Measurements from ENCODE around the gene LPIN2. TPM values are rescaled to one million over a fixed set of nuclear protein-coding genes. Genes with fewer than 3 reads are reported as not detected.
A peak's percentile ranks its signal among the peaks of the same experiment; 100 is the strongest.

The LPIN2 gene
- total and polyA plus RNA-seq, 2 experiments from 2014 or later, result 9.0 to 10.8 TPM

DNA sequence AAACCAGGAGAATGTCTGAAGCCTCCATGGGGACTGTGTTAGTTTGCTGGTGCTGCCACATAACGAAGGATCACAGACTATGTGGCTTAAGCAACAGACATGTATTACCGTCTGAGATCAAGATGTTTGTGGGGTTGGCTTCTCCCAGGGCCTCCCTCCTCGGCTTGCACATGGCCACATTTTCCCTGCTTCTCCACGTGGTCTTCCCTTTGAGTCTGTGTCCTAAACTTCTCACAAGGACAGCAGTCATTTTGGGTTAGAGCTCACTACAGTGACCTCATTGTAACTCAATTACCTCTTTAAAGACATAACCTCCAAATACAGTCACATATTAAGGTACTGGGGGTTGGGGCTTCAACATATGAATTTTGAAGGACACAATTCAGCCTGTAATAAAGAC is 44.6 kb upstream of the LPIN2 start:
- Mint-ChIP-seq H3K4me3 (no peak overlapping the region), H3K4me1 (peaks cover 5% of the 10 kb centered on the region; the same call in 2 of the 3 replicates), H3K27me3 (ENCODE audit: insufficient read depth, low read depth, poor library complexity) (peaks cover 1% of the 10 kb centered on the region), H3K9me3 (peaks cover 6% of the 10 kb centered on the region; the same call in 2 of the 3 replicates), H3K27ac (no peak overlapping the region), H3K36me3 (ENCODE audit: low read depth) (peaks cover 6% of the 10 kb centered on the region; the same call in 2 of the 3 replicates)
- no peaks in the 10 kb centered on the region for H3K9me2 ChIP-seq (ENCODE audit: insufficient read depth)
- H3K4me3 ChIP-seq, result no peak overlapping the region
- peak overlapping the region; percentile 78; the same call in 1 of the 2 replicates for H2AFZ ChIP-seq
- TF ChIP-seq, protein P1, sequence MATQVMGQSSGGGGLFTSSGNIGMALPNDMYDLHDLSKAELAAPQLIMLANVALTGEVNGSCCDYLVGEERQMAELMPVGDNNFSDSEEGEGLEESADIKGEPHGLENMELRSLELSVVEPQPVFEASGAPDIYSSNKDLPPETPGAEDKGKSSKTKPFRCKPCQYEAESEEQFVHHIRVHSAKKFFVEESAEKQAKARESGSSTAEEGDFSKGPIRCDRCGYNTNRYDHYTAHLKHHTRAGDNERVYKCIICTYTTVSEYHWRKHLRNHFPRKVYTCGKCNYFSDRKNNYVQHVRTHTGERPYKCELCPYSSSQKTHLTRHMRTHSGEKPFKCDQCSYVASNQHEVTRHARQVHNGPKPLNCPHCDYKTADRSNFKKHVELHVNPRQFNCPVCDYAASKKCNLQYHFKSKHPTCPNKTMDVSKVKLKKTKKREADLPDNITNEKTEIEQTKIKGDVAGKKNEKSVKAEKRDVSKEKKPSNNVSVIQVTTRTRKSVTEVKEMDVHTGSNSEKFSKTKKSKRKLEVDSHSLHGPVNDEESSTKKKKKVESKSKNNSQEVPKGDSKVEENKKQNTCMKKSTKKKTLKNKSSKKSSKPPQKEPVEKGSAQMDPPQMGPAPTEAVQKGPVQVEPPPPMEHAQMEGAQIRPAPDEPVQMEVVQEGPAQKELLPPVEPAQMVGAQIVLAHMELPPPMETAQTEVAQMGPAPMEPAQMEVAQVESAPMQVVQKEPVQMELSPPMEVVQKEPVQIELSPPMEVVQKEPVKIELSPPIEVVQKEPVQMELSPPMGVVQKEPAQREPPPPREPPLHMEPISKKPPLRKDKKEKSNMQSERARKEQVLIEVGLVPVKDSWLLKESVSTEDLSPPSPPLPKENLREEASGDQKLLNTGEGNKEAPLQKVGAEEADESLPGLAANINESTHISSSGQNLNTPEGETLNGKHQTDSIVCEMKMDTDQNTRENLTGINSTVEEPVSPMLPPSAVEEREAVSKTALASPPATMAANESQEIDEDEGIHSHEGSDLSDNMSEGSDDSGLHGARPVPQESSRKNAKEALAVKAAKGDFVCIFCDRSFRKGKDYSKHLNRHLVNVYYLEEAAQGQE (IDR thresholded peaks at IDR 0.05; ENCODE audit: unreplicated experiment), result no peak
- TF ChIP-seq ZNF114 (CRISPR knock-in tag; IDR thresholded peaks at IDR 0.05) (no peak), ZNF331 (CRISPR knock-in tag; IDR thresholded peaks at IDR 0.05; ENCODE audit: low read depth) (no peak), NANOG (IDR thresholded peaks at IDR 0.05; ENCODE audit: borderline replicate concordance) (no peak), STAT1 (IDR thresholded peaks at IDR 0.05; ENCODE audit: unreplicated experiment) (no peak), ZNF462 (CRISPR knock-in tag; IDR thresholded peaks at IDR 0.05) (no peak), POLR2AphosphoS5 (IDR thresholded peaks at IDR 0.05; ENCODE audit: low read depth) (no peak), CREB1 (CRISPR knock-in tag; IDR thresholded peaks at IDR 0.05; ENCODE audit: low read depth) (no peak), JUNB (IDR thresholded peaks at IDR 0.05; ENCODE audit: unreplicated experiment) (no peak), EZH2phosphoT487 (IDR thresholded peaks at IDR 0.05; ENCODE audit: unreplicated experiment) (no peak), EZH2 (IDR thresholded peaks at IDR 0.05; ENCODE audit: low read depth, unreplicated experiment) (no peak), CTCF (conservative IDR thresholded peaks at IDR 0.05; ENCODE audit: low read depth in 2 of 2) (no peak)
- TF ChIP-seq, protein P2, sequence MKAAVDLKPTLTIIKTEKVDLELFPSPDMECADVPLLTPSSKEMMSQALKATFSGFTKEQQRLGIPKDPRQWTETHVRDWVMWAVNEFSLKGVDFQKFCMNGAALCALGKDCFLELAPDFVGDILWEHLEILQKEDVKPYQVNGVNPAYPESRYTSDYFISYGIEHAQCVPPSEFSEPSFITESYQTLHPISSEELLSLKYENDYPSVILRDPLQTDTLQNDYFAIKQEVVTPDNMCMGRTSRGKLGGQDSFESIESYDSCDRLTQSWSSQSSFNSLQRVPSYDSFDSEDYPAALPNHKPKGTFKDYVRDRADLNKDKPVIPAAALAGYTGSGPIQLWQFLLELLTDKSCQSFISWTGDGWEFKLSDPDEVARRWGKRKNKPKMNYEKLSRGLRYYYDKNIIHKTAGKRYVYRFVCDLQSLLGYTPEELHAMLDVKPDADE (IDR thresholded peaks at IDR 0.05), result no peak
- no peak overlapping the region for H3K27ac ChIP-seq (ENCODE audit: low read depth)
- H3F3A ChIP-seq (replicated peaks; ENCODE audit: low read depth), result no peaks in the 10 kb centered on the region
- H3K4me1 ChIP-seq (ENCODE audit: insufficient read depth), result peaks cover 5% of the 10 kb centered on the region
- no peak for ATAC-seq
- no peaks in the 10 kb centered on the region for H3K36me3 ChIP-seq (ENCODE audit: insufficient read depth)
- no peaks in the 10 kb centered on the region for H4K20me1 ChIP-seq (replicated peaks; ENCODE audit: insufficient read depth)
- H3K79me2 ChIP-seq (replicated peaks; ENCODE audit: insufficient read depth), result no peaks in the 10 kb centered on the region
- H3K4me2 ChIP-seq, result no peak overlapping the region
- no peaks in the 10 kb centered on the region for H3K27me3 ChIP-seq (ENCODE audit: insufficient read depth)
- no peak for DNase-seq (ENCODE audit: low spot score)
